Measurements from ENCODE around the gene CLDN9. TPM values are rescaled to one million over a fixed set of nuclear protein-coding genes. Genes with fewer than 3 reads are reported as not detected.

The CLDN9 gene
- total and polyA plus RNA-seq, 2 donors (not counting 1 experiment from before 2014, with no cell fraction given), result 0.04 TPM; not detected in 1

GRCh38 chr16:3007059-3007956, 5.4 kb upstream of the CLDN9 start:
- Histone ChIP-seq H3K9ac (ENCODE audit: low read length) (peak overlapping the region; percentile 32), H3K36me3 (replicated peaks in 1 of 2; ENCODE audit: control extremely low read depth in 1 of 2, control insufficient read depth in 1 of 2, extremely low read depth in 1 of 2, insufficient read depth in 2 of 2, low read length in 1 of 2) (no peaks in the 10 kb centered on the region), H3K27me3 (replicated peaks in 1 of 4; ENCODE audit: control extremely low read depth in 1 of 4, control insufficient read depth in 3 of 4, insufficient read depth in 4 of 4, low read length in 3 of 4) (peaks cover 0 to 19% (median 9%) of the 10 kb centered on the region in 4 experiments), H3K4me1 (ENCODE audit: control insufficient read depth in 2 of 2, insufficient read depth in 2 of 2, low read length in 2 of 2) (peaks cover 25 to 32% of the 10 kb centered on the region in 2 donors), H3K79me2 (ENCODE audit: control insufficient read depth, insufficient read depth, low read length) (no peaks in the 10 kb centered on the region), H4K20me1 (ENCODE audit: control insufficient read depth, insufficient read depth, low read length, poor library complexity, severe bottlenecking) (no peaks in the 10 kb centered on the region), H2AFZ (ENCODE audit: insufficient read depth, low read depth, low read length, poor library complexity, severe bottlenecking) (peak overlapping the region; percentile 58), H3K4me3 (ENCODE audit: control extremely low read depth in 1 of 5, extremely low read depth in 1 of 5, insufficient read depth in 1 of 5, low read depth in 2 of 5, low read length in 4 of 5) (peak overlapping the region in 2 of 5 experiments; percentile 37 to 44), H3K27ac (ENCODE audit: low read length in 2 of 2) (no peak overlapping the region), H3K4me2 (replicated peaks; ENCODE audit: low read depth, low read length, poor library complexity, severe bottlenecking) (peak overlapping the region; percentile 76), H3K9me3 (ENCODE audit: control extremely low read depth in 1 of 3, control insufficient read depth in 2 of 3, insufficient read depth in 1 of 3, low read length in 2 of 3) (peaks cover 0 to 18% (median 0%) of the 10 kb centered on the region in 3 donors)
- Mint-ChIP-seq H3K27me3 (peaks cover 9% of the 10 kb centered on the region), H3K27ac (no peak overlapping the region), H3K4me1 (peaks cover 26% of the 10 kb centered on the region), H3K9me3 (ENCODE audit: insufficient read depth) (no peaks in the 10 kb centered on the region), H3K4me3 (peak overlapping the region; percentile 58)
- ChIA-PET POLR2A (no interaction called here), CTCF (interaction anchor here (0.9 to 9.6 kb wide), 5 partner anchors 16 to 122 kb away, joined by 3 to 213 read pairs (median 6); partner anchors contain the start of genes HCFC1R1 and THOC6)
- no peak for TF ChIP-seq CTCF (IDR thresholded peaks at IDR 0.05)
- no peak for TF ChIP-seq EZH2 (IDR thresholded peaks at IDR 0.05; ENCODE audit: borderline replicate concordance, insufficient read depth, low read depth, low read length, poor library complexity, severe bottlenecking)
- DNase-seq (no peak), ATAC-seq (ENCODE audit: low read depth) (no peak)
- 43% methylated on average over 9 of the region's 13 CpGs for WGBS (ENCODE audit: insufficient coverage)
- intact Hi-C loops (cut with micrococcal nuclease), result no loop called here
